Panc1 (cell line): Measurements from ENCODE around the gene FAM241B.

Experiments used
- TF ChIP-seq, protein P1 (sequence below), 2 experiments: IDR thresholded peaks; 2 replicates each; pipeline ENCODE4 v1.6.1; 2011 to 2012; ENCODE audit warnings: low read depth in 2 of 2, control low read depth in 1 of 2, low read length in 1 of 2, mild to moderate bottlenecking in 1 of 2, moderate library complexity in 1 of 2; ENCODE audit not compliant: insufficient read depth in 1 of 2
- TF ChIP-seq, protein P2 (sequence below): fragments of 450-650 bp; IDR thresholded peaks from 2 replicates; pipeline ENCODE4 v1.5.1; 2017; ENCODE audit warnings: mild to moderate bottlenecking

GRCh38 chr10:69600761-69601330 is 29.2 kb upstream of the FAM241B start:
- TF ChIP-seq, protein P1, sequence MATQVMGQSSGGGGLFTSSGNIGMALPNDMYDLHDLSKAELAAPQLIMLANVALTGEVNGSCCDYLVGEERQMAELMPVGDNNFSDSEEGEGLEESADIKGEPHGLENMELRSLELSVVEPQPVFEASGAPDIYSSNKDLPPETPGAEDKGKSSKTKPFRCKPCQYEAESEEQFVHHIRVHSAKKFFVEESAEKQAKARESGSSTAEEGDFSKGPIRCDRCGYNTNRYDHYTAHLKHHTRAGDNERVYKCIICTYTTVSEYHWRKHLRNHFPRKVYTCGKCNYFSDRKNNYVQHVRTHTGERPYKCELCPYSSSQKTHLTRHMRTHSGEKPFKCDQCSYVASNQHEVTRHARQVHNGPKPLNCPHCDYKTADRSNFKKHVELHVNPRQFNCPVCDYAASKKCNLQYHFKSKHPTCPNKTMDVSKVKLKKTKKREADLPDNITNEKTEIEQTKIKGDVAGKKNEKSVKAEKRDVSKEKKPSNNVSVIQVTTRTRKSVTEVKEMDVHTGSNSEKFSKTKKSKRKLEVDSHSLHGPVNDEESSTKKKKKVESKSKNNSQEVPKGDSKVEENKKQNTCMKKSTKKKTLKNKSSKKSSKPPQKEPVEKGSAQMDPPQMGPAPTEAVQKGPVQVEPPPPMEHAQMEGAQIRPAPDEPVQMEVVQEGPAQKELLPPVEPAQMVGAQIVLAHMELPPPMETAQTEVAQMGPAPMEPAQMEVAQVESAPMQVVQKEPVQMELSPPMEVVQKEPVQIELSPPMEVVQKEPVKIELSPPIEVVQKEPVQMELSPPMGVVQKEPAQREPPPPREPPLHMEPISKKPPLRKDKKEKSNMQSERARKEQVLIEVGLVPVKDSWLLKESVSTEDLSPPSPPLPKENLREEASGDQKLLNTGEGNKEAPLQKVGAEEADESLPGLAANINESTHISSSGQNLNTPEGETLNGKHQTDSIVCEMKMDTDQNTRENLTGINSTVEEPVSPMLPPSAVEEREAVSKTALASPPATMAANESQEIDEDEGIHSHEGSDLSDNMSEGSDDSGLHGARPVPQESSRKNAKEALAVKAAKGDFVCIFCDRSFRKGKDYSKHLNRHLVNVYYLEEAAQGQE (IDR thresholded peaks at IDR 0.05; ENCODE audit: insufficient read depth in 1 of 2, low read depth in 2 of 2, low read length in 1 of 2): no peak
- TF ChIP-seq, protein P2, sequence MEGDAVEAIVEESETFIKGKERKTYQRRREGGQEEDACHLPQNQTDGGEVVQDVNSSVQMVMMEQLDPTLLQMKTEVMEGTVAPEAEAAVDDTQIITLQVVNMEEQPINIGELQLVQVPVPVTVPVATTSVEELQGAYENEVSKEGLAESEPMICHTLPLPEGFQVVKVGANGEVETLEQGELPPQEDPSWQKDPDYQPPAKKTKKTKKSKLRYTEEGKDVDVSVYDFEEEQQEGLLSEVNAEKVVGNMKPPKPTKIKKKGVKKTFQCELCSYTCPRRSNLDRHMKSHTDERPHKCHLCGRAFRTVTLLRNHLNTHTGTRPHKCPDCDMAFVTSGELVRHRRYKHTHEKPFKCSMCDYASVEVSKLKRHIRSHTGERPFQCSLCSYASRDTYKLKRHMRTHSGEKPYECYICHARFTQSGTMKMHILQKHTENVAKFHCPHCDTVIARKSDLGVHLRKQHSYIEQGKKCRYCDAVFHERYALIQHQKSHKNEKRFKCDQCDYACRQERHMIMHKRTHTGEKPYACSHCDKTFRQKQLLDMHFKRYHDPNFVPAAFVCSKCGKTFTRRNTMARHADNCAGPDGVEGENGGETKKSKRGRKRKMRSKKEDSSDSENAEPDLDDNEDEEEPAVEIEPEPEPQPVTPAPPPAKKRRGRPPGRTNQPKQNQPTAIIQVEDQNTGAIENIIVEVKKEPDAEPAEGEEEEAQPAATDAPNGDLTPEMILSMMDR: no peak
